ENCODE data around the gene OR13A1.
"Not testable (repeated sequence)": the region's sequence is repeated elsewhere in the genome, so short reads cannot be mapped to it uniquely, and the experiment has no call there.

DNA sequence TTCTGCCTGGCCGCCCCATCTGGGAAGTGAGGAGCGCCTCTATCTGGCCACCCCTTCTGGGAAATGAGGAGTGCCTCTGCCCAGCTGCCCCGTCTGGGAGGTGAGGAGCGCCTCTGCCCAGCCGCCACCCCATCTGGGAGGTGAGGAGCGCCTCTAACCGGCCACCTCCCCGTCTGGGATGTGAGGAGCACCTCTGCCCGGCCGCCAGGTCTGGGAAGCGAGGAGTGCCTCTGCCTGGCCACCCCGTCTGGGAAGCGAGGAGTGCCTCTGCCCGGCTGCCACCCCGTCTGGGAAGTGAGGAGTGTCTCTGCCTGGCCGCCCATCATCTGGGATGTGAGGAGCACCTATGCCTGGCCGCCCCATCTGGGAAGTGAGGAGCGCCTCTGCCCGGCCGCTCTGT is 32.1 kb upstream of the OR13A1 start:
- not testable (repeated sequence) for TF ChIP-seq POLR2A, CTCF (IDR thresholded peaks at IDR 0.05)

All from esophagus squamous epithelium (tissue), 4 donors.